ENCODE results near the gene MEI1. TPM values are rescaled to one million over a fixed set of nuclear protein-coding genes. Genes with fewer than 3 reads are reported as not detected.

MEI1 gene
- polyA plus RNA-seq, 1 donor (not counting 4 experiments of a cell fraction or from before 2014, with no cell fraction given): 0.10 TPM

GRCh38 chr22:41801147-41801819, 102.0 kb downstream of the MEI1 start:
- Histone ChIP-seq H3K9me1 (ENCODE audit: control insufficient read depth, extremely low read depth, insufficient read depth, low read length) (no peaks in the 10 kb centered on the region), H3K9me3 (ENCODE audit: control insufficient read depth, low read depth, low read length) (no peaks in the 10 kb centered on the region), H3K79me2 (ENCODE audit: control insufficient read depth, insufficient read depth, low read length) (peaks cover 18% of the 10 kb centered on the region), H3K4me3 (ENCODE audit: control insufficient read depth in 2 of 3, extremely low read depth in 1 of 3, insufficient read depth in 2 of 3, low read depth in 1 of 3, low read length in 3 of 3) (peak overlapping the region; percentile 90 to 94 (median 94)), H3K27me3 (ENCODE audit: control insufficient read depth, extremely low read depth, insufficient read depth, low read length) (no peaks in the 10 kb centered on the region), H3K9ac (ENCODE audit: control insufficient read depth, extremely low read depth, insufficient read depth, low read length) (peak overlapping the region; percentile 76), H3K4me1 (ENCODE audit: control insufficient read depth, extremely low read depth, insufficient read depth, low read length) (peaks cover 21% of the 10 kb centered on the region), H2AFZ (ENCODE audit: control insufficient read depth, low read length) (peak overlapping the region; percentile 97), H3K36me3 (ENCODE audit: control insufficient read depth in 2 of 2, extremely low read depth in 1 of 2, insufficient read depth in 2 of 2, low read length in 2 of 2) (no peaks in the 10 kb centered on the region), H4K20me1 (ENCODE audit: control insufficient read depth, extremely low read depth, insufficient read depth, low read length) (no peaks in the 10 kb centered on the region), H3K27ac (ENCODE audit: control insufficient read depth, insufficient read depth, low read length) (peak overlapping the region; percentile 59), H3K4me2 (ENCODE audit: control insufficient read depth, extremely low read depth, insufficient read depth, low read depth, low read length) (peak overlapping the region; percentile 99)
- dilution Hi-C loops (cut with MboI; ENCODE audit: extremely low pct_ligation_motif_present, low sequenced_read_pairs): no loop called here
- FAIRE-seq: peak; percentile 26
- no peak for DNase-seq (ENCODE audit: low read depth, low spot score)
- TF ChIP-seq CTCF (optimal IDR thresholded peaks at IDR 0.05 in 1 of 3, IDR thresholded peaks at IDR 0.05 in 1 of 3, conservative IDR thresholded peaks at IDR 0.05 in 1 of 3; ENCODE audit: extremely low read depth in 1 of 3, insufficient read depth in 2 of 3, low read length in 3 of 3) (no peak), EZH2 (IDR thresholded peaks at IDR 0.05; ENCODE audit: low read length) (no peak)

GRCh38 chr22:41801886-41802285, 102.6 kb downstream of the MEI1 start:
- Histone ChIP-seq H3K27ac (ENCODE audit: control insufficient read depth, insufficient read depth, low read length) (no peak overlapping the region), H3K4me1 (ENCODE audit: control insufficient read depth, extremely low read depth, insufficient read depth, low read length) (peaks cover 21% of the 10 kb centered on the region), H3K79me2 (ENCODE audit: control insufficient read depth, insufficient read depth, low read length) (peaks cover 18% of the 10 kb centered on the region), H3K9ac (ENCODE audit: control insufficient read depth, extremely low read depth, insufficient read depth, low read length) (no peak overlapping the region), H3K4me2 (ENCODE audit: control insufficient read depth, extremely low read depth, insufficient read depth, low read depth, low read length) (peak overlapping the region; percentile 99), H3K36me3 (ENCODE audit: control insufficient read depth in 2 of 2, extremely low read depth in 1 of 2, insufficient read depth in 2 of 2, low read length in 2 of 2) (no peaks in the 10 kb centered on the region), H3K4me3 (ENCODE audit: control insufficient read depth in 2 of 3, extremely low read depth in 1 of 3, insufficient read depth in 2 of 3, low read depth in 1 of 3, low read length in 3 of 3) (peak overlapping the region in 1 of 3 experiments; percentile 94), H3K9me1 (ENCODE audit: control insufficient read depth, extremely low read depth, insufficient read depth, low read length) (no peaks in the 10 kb centered on the region), H3K9me3 (ENCODE audit: control insufficient read depth, low read depth, low read length) (no peaks in the 10 kb centered on the region), H3K27me3 (ENCODE audit: control insufficient read depth, extremely low read depth, insufficient read depth, low read length) (no peaks in the 10 kb centered on the region), H4K20me1 (ENCODE audit: control insufficient read depth, extremely low read depth, insufficient read depth, low read length) (no peaks in the 10 kb centered on the region), H2AFZ (ENCODE audit: control insufficient read depth, low read length) (no peak overlapping the region)
- TF ChIP-seq EZH2 (IDR thresholded peaks at IDR 0.05; ENCODE audit: low read length) (no peak), CTCF (optimal IDR thresholded peaks at IDR 0.05 in 1 of 3, IDR thresholded peaks at IDR 0.05 in 1 of 3, conservative IDR thresholded peaks at IDR 0.05 in 1 of 3; ENCODE audit: extremely low read depth in 1 of 3, insufficient read depth in 2 of 3, low read length in 3 of 3) (no peak)
- FAIRE-seq (peak; percentile 61), DNase-seq (ENCODE audit: low read depth, low spot score) (no peak)
- dilution Hi-C loops (cut with MboI; ENCODE audit: extremely low pct_ligation_motif_present, low sequenced_read_pairs): no loop called here
